ENCODE data around the gene TEX261. TPM values are rescaled to one million over a fixed set of nuclear protein-coding genes. Genes with fewer than 3 reads are reported as not detected.

The TEX261 gene
- total RNA-seq, 1 donor from 2014 or later: 29.0 TPM

GRCh38 chr2:70964133-70964532, 30.5 kb downstream of the TEX261 start:
- TF ChIP-seq POLR2AphosphoS5 (IDR thresholded peaks at IDR 0.05; ENCODE audit: insufficient read depth in 1 of 2, low read depth in 1 of 2) (no peak), CTCF (IDR thresholded peaks at IDR 0.05) (no peak), POLR2A (IDR thresholded peaks at IDR 0.05) (no peak)
- H3K27me3 ChIP-seq: no peaks in the 10 kb centered on the region
- H3K4me1 ChIP-seq: peaks cover 11% of the 10 kb centered on the region
- H3K9me3 ChIP-seq: no peaks in the 10 kb centered on the region
- H3K36me3 ChIP-seq: no peaks in the 10 kb centered on the region
- DNase-seq (ENCODE audit: extremely low spot score in 2 of 2): no peak
- intact Hi-C loops (cut with DNase I): no loop called here
- H3K27ac ChIP-seq: no peak overlapping the region
- H3K4me3 ChIP-seq: no peak overlapping the region

GRCh38 chr2:70962885-70963878, 31.5 kb downstream of the TEX261 start:
- Histone ChIP-seq H3K36me3 (no peaks in the 10 kb centered on the region), H3K4me3 (no peak overlapping the region), H3K27ac (no peak overlapping the region), H3K4me1 (peaks cover 11% of the 10 kb centered on the region), H3K9me3 (no peaks in the 10 kb centered on the region), H3K27me3 (no peaks in the 10 kb centered on the region)
- TF ChIP-seq POLR2AphosphoS5 (IDR thresholded peaks at IDR 0.05; ENCODE audit: insufficient read depth in 1 of 2, low read depth in 1 of 2) (no peak), CTCF (IDR thresholded peaks at IDR 0.05) (no peak), POLR2A (IDR thresholded peaks at IDR 0.05) (no peak)
- intact Hi-C loops (cut with DNase I): no loop called here
- no peak for DNase-seq (ENCODE audit: extremely low spot score in 2 of 2)

GRCh38 chr2:70962211-70962884, 32.3 kb downstream of the TEX261 start:
- Histone ChIP-seq H3K27me3 (no peaks in the 10 kb centered on the region), H3K36me3 (no peaks in the 10 kb centered on the region), H3K27ac (no peak overlapping the region), H3K9me3 (no peaks in the 10 kb centered on the region), H3K4me3 (no peak overlapping the region), H3K4me1 (peaks cover 11% of the 10 kb centered on the region)
- TF ChIP-seq CTCF (IDR thresholded peaks at IDR 0.05) (no peak), POLR2A (IDR thresholded peaks at IDR 0.05) (no peak), POLR2AphosphoS5 (IDR thresholded peaks at IDR 0.05; ENCODE audit: insufficient read depth in 1 of 2, low read depth in 1 of 2) (no peak)
- no peak for DNase-seq (ENCODE audit: extremely low spot score in 2 of 2)
- intact Hi-C loops (cut with DNase I): no loop called here

GRCh38 chr2:70961648-70961994, 33.1 kb downstream of the TEX261 start:
- no peaks in the 10 kb centered on the region for H3K9me3 ChIP-seq
- TF ChIP-seq CTCF (IDR thresholded peaks at IDR 0.05) (no peak), POLR2A (IDR thresholded peaks at IDR 0.05) (no peak), POLR2AphosphoS5 (IDR thresholded peaks at IDR 0.05; ENCODE audit: insufficient read depth in 1 of 2, low read depth in 1 of 2) (no peak)
- H3K27ac ChIP-seq: no peak overlapping the region
- peak in 1 of 2 donors; percentile 67 for DNase-seq (ENCODE audit: extremely low spot score in 2 of 2)
- H3K4me1 ChIP-seq: peaks cover 11% of the 10 kb centered on the region
- H3K27me3 ChIP-seq: no peaks in the 10 kb centered on the region
- H3K4me3 ChIP-seq: no peak overlapping the region
- H3K36me3 ChIP-seq: no peaks in the 10 kb centered on the region
- intact Hi-C loops (cut with DNase I): no loop called here
